ENCODE data around the gene NCKAP5.
"Not testable (repeated sequence)": the region's sequence is repeated elsewhere in the genome, so short reads cannot be mapped to it uniquely, and the experiment has no call there.

The NCKAP5 gene

DNA sequence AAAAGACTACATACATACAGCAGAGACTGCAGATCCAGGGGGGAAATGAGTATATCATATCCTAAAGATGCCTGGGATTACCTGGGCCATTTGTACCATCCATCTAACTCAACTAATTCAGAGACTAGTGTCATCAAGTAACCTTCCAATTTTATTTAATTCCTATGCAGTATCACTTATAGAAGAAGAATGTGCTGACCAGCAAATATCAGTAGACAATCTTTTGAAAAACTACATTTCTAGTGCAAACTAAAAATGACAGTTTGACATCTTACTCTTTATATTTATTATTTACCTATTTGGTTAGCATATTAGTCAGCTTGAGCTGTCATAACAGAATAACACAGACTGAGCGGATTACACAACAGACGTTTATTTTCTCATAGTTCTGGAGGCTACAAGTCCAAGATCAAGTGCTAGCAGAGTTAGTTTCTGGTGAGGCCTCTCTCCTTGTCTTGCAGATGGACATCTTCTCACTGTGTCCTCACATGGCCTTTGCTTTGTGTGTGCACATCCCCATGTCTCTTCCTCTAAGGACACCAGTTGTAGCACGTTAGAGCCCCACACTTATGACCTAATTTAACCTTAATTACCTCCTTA is 47.0 kb downstream of the NCKAP5 start:
- no peak for FAIRE-seq

GRCh38 chr2:133519677-133520076 is 48.6 kb downstream of the NCKAP5 start:
- not testable (repeated sequence) for FAIRE-seq

DNA sequence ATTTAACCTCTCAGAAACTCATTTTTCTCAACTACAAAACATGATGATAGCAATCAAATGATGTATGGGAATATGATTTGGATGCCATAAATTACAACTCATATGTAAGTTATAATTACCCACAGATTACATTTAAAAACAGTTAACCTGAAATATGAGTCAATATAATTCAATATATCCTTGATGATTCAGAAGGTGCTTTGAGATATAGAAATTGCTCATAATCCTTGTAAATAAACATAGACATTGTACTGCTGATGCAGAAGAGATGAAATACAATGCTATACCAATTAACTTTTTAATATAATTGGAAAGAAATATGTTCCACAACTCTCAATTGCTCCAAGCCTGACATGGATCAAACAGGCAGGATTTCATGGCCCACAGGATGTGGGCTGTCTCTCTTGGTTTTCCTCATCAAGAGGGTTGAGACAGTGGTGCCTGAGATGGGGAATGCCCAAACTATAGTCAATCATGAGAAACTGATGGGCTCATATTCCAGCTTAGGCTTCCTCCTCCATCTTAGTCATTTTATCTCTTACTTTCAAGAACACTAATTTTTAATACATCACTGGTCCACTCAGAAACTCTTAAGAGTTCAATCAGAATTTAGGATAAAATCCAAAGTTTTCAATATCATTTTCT is 49.4 kb downstream of the NCKAP5 start:
- no peak for FAIRE-seq

DNA sequence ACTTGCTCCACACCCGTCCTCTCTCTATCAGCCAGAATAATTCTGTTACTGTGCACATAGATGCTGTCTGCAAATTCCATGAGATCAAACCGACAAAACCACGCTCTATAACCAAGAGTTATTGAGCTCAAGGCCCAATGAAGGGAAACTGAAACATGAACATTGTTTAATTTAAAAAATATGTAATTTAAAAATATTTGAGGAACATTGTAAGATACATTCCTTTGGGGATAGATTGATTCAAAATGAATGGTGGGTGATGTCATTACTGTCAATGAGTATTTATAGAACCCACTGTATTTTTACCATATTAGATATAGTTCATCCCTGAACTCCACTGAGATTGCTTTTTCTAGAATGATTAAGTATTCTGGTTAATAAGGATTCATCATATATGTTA is 50.4 kb downstream of the NCKAP5 start:
- no peak for FAIRE-seq

GRCh38 chr2:133516405-133517026 is 51.7 kb downstream of the NCKAP5 start:
- no peak for FAIRE-seq

DNA sequence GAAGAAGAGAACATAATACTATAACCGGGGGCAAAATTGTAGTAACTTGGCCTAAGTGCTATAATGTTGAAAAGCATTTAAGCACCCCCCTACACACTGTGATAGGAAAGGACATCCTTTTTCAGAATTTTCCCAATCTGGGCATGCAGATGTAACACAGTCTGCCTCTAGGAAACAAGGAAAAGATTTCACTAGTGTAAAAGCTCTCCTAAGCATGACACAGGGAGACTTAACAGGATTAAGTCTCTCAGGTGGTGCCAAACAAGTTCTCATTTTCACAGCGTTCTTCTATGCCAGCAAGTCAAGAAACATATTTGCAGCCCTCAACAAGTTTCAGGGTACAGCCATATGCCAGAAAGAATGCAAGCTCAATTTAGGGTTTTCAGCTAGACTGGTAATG is 53.0 kb downstream of the NCKAP5 start:
- FAIRE-seq: no peak

GRCh38 chr2:133513893-133514292 is 54.4 kb downstream of the NCKAP5 start:
- FAIRE-seq: no peak

DNA sequence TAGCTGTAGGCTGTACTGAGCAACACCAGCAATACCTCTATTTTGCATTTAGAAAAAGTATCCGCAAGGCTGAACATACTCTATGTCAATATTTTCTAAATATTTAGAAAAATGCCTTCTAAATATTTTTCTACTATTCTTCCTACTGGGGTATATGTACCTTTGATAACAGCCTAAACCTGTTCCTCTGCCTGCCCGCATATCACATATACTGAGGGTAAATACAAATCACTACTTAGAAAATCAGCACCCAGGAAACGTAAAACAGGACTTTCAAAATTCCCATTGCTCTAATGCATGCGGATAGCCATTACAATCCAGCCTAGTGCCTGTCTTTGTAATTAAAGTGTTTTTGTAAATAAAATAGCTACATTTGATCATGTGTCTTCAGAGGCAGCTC is 56.1 kb downstream of the NCKAP5 start:
- no peak for FAIRE-seq

- no peak for FAIRE-seq
Measured at GRCh38 chr2:133511679-133512078, 56.6 kb downstream of the NCKAP5 start.

DNA sequence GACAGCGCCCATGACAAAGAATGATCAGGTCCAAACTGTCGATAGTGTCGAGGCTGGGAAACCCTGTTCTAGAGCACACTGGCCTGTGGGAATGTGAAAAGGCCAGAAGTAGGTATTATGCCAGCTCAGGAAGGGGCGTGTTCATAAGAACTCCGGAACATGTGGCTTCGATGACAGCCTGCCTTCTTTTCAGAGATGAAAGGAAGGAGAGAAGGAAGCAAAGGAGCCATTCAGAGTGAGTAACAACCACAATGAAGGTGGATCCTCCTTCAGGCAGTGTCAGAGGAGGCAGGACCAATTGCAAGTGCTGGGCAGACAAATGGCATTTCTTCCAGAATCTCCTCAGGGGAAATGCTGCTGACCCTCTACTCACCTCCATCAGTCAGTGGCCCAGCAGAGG is 58.5 kb downstream of the NCKAP5 start:
- FAIRE-seq: no peak

- FAIRE-seq: no peak
Measured at GRCh38 chr2:133508546-133509165, 59.6 kb downstream of the NCKAP5 start.

DNA sequence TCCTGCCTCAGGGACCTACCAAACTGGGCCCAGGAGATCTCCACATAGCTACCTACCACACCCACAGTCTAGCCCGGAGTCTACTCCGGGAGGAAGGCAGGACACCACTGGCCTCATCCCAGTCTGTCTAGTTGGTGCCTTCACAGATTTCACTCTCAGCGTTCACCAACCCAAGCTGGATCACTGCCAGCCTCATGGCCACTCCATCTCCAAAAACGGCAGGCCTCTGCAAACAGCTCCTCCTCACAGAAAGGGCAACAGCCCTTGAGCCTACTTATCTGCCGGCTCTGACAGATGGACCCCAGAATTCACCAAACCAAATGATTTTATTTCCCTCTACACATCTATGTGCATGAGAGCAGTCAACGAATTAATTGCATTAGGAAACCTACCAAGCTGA is 61.3 kb downstream of the NCKAP5 start:
- FAIRE-seq: no peak

DNA sequence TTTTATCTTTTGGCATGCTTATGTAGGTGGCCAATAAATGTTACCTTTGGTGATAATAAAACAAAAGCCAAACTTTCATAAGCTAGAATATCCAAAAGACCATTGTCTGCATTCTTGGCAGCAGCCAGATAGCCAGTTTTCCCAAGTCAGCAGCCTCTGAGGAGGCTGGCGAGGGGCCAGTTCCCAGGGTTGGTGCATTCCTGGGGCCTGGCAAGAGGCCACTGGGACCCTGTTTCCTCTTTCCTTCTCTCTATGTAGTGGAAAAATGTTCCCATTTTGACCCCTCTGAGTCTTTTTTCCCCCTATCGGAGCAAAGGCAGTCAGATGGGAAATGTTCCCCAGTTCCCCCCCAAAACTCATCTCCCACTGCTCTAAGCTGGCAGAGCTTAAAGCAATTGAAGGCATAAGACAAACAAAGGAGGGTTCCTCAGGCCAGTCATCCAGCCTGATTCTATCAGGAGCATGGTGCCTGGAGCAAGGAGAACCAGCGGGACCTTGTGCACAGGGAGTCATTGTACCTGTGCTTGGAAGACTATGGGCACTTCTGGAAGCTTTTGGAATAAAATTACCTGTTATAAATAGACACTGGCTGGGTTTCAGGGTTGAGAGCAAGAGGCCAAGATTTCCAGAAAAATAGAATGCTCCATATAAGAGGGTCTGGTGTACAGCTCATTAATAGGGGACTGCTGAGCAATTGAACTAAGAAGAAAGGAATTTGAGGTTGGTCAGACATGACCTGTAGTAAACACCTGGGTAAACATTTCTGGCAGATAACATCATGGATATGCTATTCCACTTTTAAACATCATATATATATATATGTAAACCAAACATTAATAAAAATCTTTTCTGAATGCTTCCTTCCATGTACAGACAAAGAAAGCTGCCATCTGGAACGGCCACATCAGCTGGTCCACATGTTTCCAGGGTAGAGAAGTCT is 63.4 kb downstream of the NCKAP5 start:
- no peak for FAIRE-seq

GRCh38 chr2:133503927-133504326 is 64.3 kb downstream of the NCKAP5 start:
- no peak for FAIRE-seq

- FAIRE-seq: no peak
Measured at GRCh38 chr2:133503323-133503722, 64.9 kb downstream of the NCKAP5 start.

DNA sequence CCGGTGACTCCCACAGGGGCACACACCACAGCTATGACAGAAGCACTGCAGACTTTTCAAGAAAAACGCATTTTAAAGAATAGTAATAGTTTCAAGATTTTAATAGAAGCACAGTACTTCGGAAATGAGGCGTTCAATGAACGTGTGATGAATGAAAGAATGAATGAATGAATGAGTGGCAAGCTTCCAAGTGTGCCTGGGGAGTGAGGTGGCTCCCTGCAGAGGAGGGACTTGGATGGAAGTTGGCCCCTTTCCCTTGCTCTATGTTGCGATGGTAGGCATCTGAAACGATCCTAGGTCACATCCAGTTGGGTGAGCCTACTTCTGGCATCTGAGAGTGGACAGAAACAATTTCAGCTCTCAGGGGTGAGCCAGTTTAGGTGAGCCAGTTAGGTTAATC is 65.6 kb downstream of the NCKAP5 start:
- FAIRE-seq: no peak

- FAIRE-seq: no peak
Measured at GRCh38 chr2:133500917-133501316, 67.3 kb downstream of the NCKAP5 start.

DNA sequence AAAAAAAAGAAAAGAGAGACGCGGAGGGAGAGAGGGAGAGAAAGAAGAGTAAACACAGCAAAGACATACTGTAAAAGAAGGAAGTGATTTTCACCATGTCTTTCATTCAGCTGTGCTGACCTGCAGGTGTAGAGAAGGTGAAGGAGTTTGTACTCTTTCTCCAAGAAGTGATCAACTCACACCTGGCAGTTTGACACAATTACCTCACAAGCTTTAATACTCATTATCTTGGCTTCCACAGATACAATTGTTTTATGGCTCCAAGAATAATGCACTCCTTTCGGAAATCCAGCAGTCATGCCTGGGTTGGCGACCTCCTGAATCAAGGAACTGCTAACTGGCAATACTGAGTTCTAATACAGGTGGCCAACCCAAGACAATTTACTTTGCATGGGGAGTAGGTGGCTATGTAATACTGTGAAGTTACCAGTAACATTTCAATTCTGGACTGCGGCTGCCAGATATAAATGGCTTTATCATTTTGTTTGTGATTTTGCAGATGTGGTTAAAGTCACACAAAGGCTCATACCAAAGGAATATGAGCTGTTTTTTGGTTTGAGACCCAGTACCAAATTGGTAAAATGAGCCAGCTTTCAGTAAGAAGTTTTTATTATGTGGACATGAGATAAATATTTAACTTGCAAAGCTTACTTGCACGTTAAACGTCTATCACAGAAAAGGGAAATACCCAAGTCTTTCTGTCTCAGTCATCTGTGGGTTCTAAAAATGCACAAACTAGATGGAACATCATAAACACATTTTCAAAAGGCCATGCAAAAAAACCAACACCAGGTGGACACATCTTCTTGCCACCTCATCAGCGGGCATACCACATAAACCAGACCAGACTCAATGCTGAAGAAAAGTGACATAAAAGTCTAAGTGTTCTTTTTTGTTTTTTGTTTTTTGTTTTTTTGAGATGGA is 69.3 kb downstream of the NCKAP5 start:
- no peak for FAIRE-seq

- FAIRE-seq: no peak
Measured at GRCh38 chr2:133497951-133498565, 70.2 kb downstream of the NCKAP5 start.

GRCh38 chr2:133497270-133497893 is 70.9 kb downstream of the NCKAP5 start:
- FAIRE-seq: no peak
